ENCODE measurements around the gene PTPN4. TPM values are rescaled to one million over a fixed set of nuclear protein-coding genes. Genes with fewer than 3 reads are reported as not detected.

PTPN4 gene
- polyA plus RNA-seq, 3 donors: 5.5 to 6.7 (median 5.7) TPM

- DNase-seq: no peak
- no peaks in the 10 kb centered on the region for H3K4me1 Mint-ChIP-seq
- no peak for TF ChIP-seq CTCF (IDR thresholded peaks at IDR 0.05)
- Histone ChIP-seq H3K4me3 (replicated peaks in 1 of 3; ENCODE audit: low read depth in 2 of 3, low read length in 3 of 3) (no peak overlapping the region), H3K27ac (ENCODE audit: low read depth in 1 of 2, low read length in 2 of 2) (no peak overlapping the region), H3K79me2 (ENCODE audit: insufficient read depth, low read length) (no peaks in the 10 kb centered on the region), H3K27me3 (ENCODE audit: control insufficient read depth in 2 of 2, insufficient read depth in 2 of 2, low read length in 2 of 2) (no peaks in the 10 kb centered on the region), H3K36me3 (replicated peaks in 1 of 2; ENCODE audit: control insufficient read depth in 1 of 2, insufficient read depth in 2 of 2, low read length in 2 of 2) (no peaks in the 10 kb centered on the region), H3K9me3 (replicated peaks in 1 of 2; ENCODE audit: control insufficient read depth in 1 of 2, insufficient read depth in 1 of 2, low read length in 2 of 2) (no peaks in the 10 kb centered on the region), H2AFZ (ENCODE audit: insufficient read depth, low read depth, low read length, poor library complexity, severe bottlenecking) (no peak overlapping the region), H3K4me1 (ENCODE audit: control insufficient read depth in 1 of 2, insufficient read depth in 2 of 2, low read length in 2 of 2) (no peaks in the 10 kb centered on the region), H4K20me1 (ENCODE audit: insufficient read depth, low read length) (no peaks in the 10 kb centered on the region), H3K9ac (ENCODE audit: insufficient read depth, low read length, poor library complexity, severe bottlenecking) (no peak overlapping the region), H3K4me2 (replicated peaks; ENCODE audit: extremely low read depth, low read length, poor library complexity, severe bottlenecking) (no peak overlapping the region)
- H3K27ac Mint-ChIP-seq: no peak overlapping the region
- H3K9me3 Mint-ChIP-seq: peaks cover 0 to 2% (median 0%) of the 10 kb centered on the region in 7 donors
- H3K36me3 Mint-ChIP-seq: no peaks in the 10 kb centered on the region
- peaks cover 1 to 5% (median 1%) of the 10 kb centered on the region in 3 donors for H3K27me3 Mint-ChIP-seq (ENCODE audit: low read depth in 3 of 3)
- intact Hi-C loops (cut with micrococcal nuclease): no loop called here
- H3K4me3 Mint-ChIP-seq: no peak overlapping the region
- WGBS (ENCODE audit: insufficient coverage): 100% methylated on average over 2 of the region's 3 CpGs
Observed at GRCh38 chr2:119712571-119712970, 47.2 kb upstream of the PTPN4 start.

DNA sequence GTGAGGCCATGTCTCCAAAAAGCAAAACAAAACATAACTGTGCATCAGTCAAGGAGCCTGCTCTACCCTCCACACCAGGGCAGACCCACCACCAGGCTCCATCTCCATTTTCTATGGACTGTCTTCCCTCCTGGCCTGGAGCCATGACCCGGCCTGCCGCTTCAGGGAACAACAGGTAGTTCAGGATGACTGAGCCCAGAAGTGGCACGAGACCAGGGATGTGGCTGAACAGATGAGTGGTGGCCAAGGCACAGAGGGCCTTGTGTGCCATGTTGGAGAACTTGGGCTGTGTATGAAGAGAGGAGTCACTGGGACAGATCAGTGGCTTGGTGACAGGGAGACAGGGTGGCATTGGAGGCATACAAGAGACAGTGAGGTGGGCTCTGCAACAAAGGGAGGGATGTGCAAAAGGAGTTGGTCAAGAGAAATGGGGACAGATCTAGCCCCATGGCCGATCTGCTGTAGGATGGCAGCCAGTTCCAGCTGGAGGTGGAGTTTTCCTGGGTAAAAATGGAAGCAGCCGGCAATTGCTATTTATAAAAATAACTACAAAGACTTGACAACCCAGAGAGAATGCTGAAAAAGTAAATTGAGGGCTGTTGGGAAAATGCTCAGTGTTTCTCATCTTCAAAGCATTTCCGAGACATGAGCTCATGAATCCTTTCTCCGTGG is 45.8 kb upstream of the PTPN4 start:
- Mint-ChIP-seq H3K4me1 (no peaks in the 10 kb centered on the region), H3K9me3 (peaks cover 0 to 2% (median 0%) of the 10 kb centered on the region in 7 donors), H3K27ac (no peak overlapping the region), H3K4me3 (no peak overlapping the region), H3K27me3 (ENCODE audit: low read depth in 3 of 3) (peaks cover 1 to 5% (median 1%) of the 10 kb centered on the region in 3 donors), H3K36me3 (no peaks in the 10 kb centered on the region)
- no peaks in the 10 kb centered on the region for H3K79me2 ChIP-seq (ENCODE audit: insufficient read depth, low read length)
- no peak overlapping the region for H3K4me3 ChIP-seq (replicated peaks in 1 of 3; ENCODE audit: low read depth in 2 of 3, low read length in 3 of 3)
- H3K4me2 ChIP-seq (replicated peaks; ENCODE audit: extremely low read depth, low read length, poor library complexity, severe bottlenecking): no peak overlapping the region
- no peak overlapping the region for H2AFZ ChIP-seq (ENCODE audit: insufficient read depth, low read depth, low read length, poor library complexity, severe bottlenecking)
- H3K9ac ChIP-seq (ENCODE audit: insufficient read depth, low read length, poor library complexity, severe bottlenecking): no peak overlapping the region
- no peaks in the 10 kb centered on the region for H3K9me3 ChIP-seq (replicated peaks in 1 of 2; ENCODE audit: control insufficient read depth in 1 of 2, insufficient read depth in 1 of 2, low read length in 2 of 2)
- no peaks in the 10 kb centered on the region for H3K36me3 ChIP-seq (replicated peaks in 1 of 2; ENCODE audit: control insufficient read depth in 1 of 2, insufficient read depth in 2 of 2, low read length in 2 of 2)
- H3K27ac ChIP-seq (ENCODE audit: low read depth in 1 of 2, low read length in 2 of 2): no peak overlapping the region
- H3K27me3 ChIP-seq (ENCODE audit: control insufficient read depth in 2 of 2, insufficient read depth in 2 of 2, low read length in 2 of 2): no peaks in the 10 kb centered on the region
- TF ChIP-seq CTCF (IDR thresholded peaks at IDR 0.05): no peak
- no peak for DNase-seq
- WGBS (ENCODE audit: insufficient coverage): 94% methylated on average over 2 of the region's 7 CpGs
- no peaks in the 10 kb centered on the region for H3K4me1 ChIP-seq (ENCODE audit: control insufficient read depth in 1 of 2, insufficient read depth in 2 of 2, low read length in 2 of 2)
- no peaks in the 10 kb centered on the region for H4K20me1 ChIP-seq (ENCODE audit: insufficient read depth, low read length)
- intact Hi-C loops (cut with micrococcal nuclease): no loop called here

Data from CD14-positive monocyte (primary cell).